GM11168 (cell line): ENCODE measurements around the gene FAM200C.

Experiments used
- in situ Hi-C: fragments of 300-500 bp; cut with MboI; formaldehyde crosslinking; loops from one replicate; pipeline ENCODE4 v1.12.0; 2022; ENCODE audit warnings: low sequenced_read_pairs; ENCODE audit not compliant: unreplicated experiment

Gene FAM200C

DNA sequence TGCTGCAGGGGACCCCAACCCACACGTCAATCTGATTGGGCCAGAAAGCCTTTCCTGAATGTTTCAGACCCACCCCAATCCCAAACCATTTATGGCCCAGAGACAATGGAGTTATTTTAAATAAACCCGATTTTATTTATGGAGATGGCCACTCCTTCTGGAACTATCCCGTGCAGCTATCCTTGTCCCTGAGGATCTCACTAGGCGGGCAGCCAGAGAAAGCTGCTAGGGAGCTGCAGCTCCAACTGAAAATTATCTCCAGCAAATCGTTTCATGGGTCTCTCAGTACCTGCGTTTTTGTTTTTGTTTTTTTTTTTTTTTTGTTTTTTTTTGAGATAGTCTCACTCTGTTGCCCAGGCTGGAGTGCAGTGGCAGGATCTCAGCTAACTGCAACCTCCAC, 52.4 kb downstream of the FAM200C start:
- in situ Hi-C loops, result loop anchor here (5.0 to 10.0 kb wide), 2 partner anchors 145 to 323 kb away; no protein-coding TSS in a partner anchor
